ENCODE measurements around the gene MCF2L2.
A peak's percentile ranks its signal among the peaks of the same experiment; 100 is the strongest.

- TF ChIP-seq CTCF (IDR thresholded peaks at IDR 0.05): no peak
- TF ChIP-seq POLR2A (IDR thresholded peaks at IDR 0.05): peak in 1 of 2 donors; percentile 30
These were observed 175.4 kb downstream of the MCF2L2 start, which contains the start of gene B3GNT5 for GRCh38 chr3:183252973-183253527.

Data from thyroid gland (tissue), 4 donors.